Thyroid gland (tissue), 4 donors: Measurements from ENCODE around the gene DBF4B.

Source experiments
- POLR2A ChIP-seq, 2 donors: fragments of 450-650 bp; IDR thresholded peaks; one replicate each; pipeline ENCODE4 v1.6.1; 2017; ENCODE audit warnings: antibody characterized with exemption in 2 of 2, mild to moderate bottlenecking in 2 of 2, moderate library complexity in 1 of 2
- TF ChIP-seq, protein P1 (sequence below), 6 experiments: fragments of 200-600 bp in 3 of 6; fragments of 450-650 bp in 3 of 6; sonication (generic) in 3 of 6; IDR thresholded peaks; one replicate each; pipeline ENCODE4 v1.5.1; 2016 to 2019; ENCODE audit warnings: antibody characterized with exemption in 6 of 6, mild to moderate bottlenecking in 2 of 6, inconsistent platforms in 1 of 6, moderate library complexity in 1 of 6

- TF ChIP-seq, protein P1, sequence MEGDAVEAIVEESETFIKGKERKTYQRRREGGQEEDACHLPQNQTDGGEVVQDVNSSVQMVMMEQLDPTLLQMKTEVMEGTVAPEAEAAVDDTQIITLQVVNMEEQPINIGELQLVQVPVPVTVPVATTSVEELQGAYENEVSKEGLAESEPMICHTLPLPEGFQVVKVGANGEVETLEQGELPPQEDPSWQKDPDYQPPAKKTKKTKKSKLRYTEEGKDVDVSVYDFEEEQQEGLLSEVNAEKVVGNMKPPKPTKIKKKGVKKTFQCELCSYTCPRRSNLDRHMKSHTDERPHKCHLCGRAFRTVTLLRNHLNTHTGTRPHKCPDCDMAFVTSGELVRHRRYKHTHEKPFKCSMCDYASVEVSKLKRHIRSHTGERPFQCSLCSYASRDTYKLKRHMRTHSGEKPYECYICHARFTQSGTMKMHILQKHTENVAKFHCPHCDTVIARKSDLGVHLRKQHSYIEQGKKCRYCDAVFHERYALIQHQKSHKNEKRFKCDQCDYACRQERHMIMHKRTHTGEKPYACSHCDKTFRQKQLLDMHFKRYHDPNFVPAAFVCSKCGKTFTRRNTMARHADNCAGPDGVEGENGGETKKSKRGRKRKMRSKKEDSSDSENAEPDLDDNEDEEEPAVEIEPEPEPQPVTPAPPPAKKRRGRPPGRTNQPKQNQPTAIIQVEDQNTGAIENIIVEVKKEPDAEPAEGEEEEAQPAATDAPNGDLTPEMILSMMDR (IDR thresholded peaks at IDR 0.05): no peak
- TF ChIP-seq POLR2A (IDR thresholded peaks at IDR 0.05): no peak
These were observed 50.1 kb downstream of the DBF4B start, which contains the start of gene ADAM11 for GRCh38 chr17:44758414-44759085.
